Ectodermal cell (in vitro differentiated cells): ENCODE results near the gene CCDC78.
"Not testable (repeated sequence)": the region's sequence is repeated elsewhere in the genome, so short reads cannot be mapped to it uniquely, and the experiment has no call there.

Source experiments
- H3K27ac ChIP-seq: 2 replicates; pipeline ENCODE4 v1.7.0; 2013; ENCODE audit warnings: mild to moderate bottlenecking, low read depth, low read length; ENCODE audit not compliant: insufficient read depth, poor library complexity, severe bottlenecking
- H3K27me3 ChIP-seq: 2 replicates; pipeline ENCODE4 v1.7.0; 2013; ENCODE audit warnings: mild to moderate bottlenecking, low read length; ENCODE audit not compliant: insufficient read depth, control insufficient read depth, poor library complexity, severe bottlenecking
- H3K36me3 ChIP-seq: one replicate; pipeline ENCODE4 v1.7.0; 2013; ENCODE audit warnings: low read length; ENCODE audit not compliant: control insufficient read depth, insufficient read depth
- H3K4me1 ChIP-seq: one replicate; pipeline ENCODE4 v1.7.0; 2013; ENCODE audit warnings: low read length; ENCODE audit not compliant: control insufficient read depth, insufficient read depth
- H3K4me3 ChIP-seq: 2 replicates; pipeline ENCODE4 v1.7.0; 2013; ENCODE audit warnings: low read depth, low read length, control low read depth; ENCODE audit not compliant: insufficient read depth
- H3K9me3 ChIP-seq: 2 replicates; pipeline ENCODE4 v1.7.0; 2013; ENCODE audit warnings: mild to moderate bottlenecking, low read length, moderate library complexity; ENCODE audit not compliant: control insufficient read depth
- WGBS, 2 experiments: methylation state at CpG; one replicate each; pipeline ENCODE4 v1.1.7; 2013; ENCODE audit warnings: missing lambda C conversion rate in 2 of 2; 5-methylcytosine and 5-hydroxymethylcytosine counted together

The CCDC78 gene

GRCh38 chr16:716768-717325 is 9.4 kb downstream of the CCDC78 start:
- peaks cover 24% of the 10 kb centered on the region for H3K27me3 ChIP-seq
- WGBS, 2 experiments, result 85% methylated on average over 29 of the region's 29 CpGs
- no peaks in the 10 kb centered on the region for H3K36me3 ChIP-seq
- H3K4me1 ChIP-seq, result peaks cover 48% of the 10 kb centered on the region
- H3K27ac ChIP-seq, result peak overlapping the region; percentile 56
- H3K9me3 ChIP-seq, result no peaks in the 10 kb centered on the region
- peak overlapping the region; percentile 80 for H3K4me3 ChIP-seq

- Histone ChIP-seq H3K4me1 (peaks cover 49% of the 10 kb centered on the region), H3K9me3 (no peaks in the 10 kb centered on the region), H3K27me3 (peaks cover 29% of the 10 kb centered on the region), H3K36me3 (no peaks in the 10 kb centered on the region), H3K27ac (peak overlapping the region; percentile 88), H3K4me3 (peak overlapping the region; percentile 80)
- 3 to 4% methylated on average over 12 of the region's 12 CpGs for WGBS, 2 experiments
These were observed 10.1 kb downstream of the CCDC78 start for GRCh38 chr16:716200-716568.

GRCh38 chr16:715477-716199 is 10.6 kb downstream of the CCDC78 start:
- no peaks in the 10 kb centered on the region for H3K9me3 ChIP-seq

GRCh38 chr16:714558-715476 is 11.4 kb downstream of the CCDC78 start, which contains the start of gene METRN:
Gene METRN (plus strand): TSS chr16:715118. CDS start chr16:715290, 172 bp downstream.
- Histone ChIP-seq H3K4me3 (peak within 1 kb of the TSS; percentile 80), H3K4me1 (peaks cover 58% of the 10 kb centered on the region)

More at GRCh38 chr16:715477-716199, 10.6 kb downstream of the CCDC78 start:
- Histone ChIP-seq H3K4me3 (peak overlapping the region; percentile 80), H3K27ac (peak overlapping the region; percentile 88), H3K27me3 (peaks cover 34% of the 10 kb centered on the region), H3K4me1 (peaks cover 55% of the 10 kb centered on the region), H3K36me3 (no peaks in the 10 kb centered on the region)
- 4 to 5% methylated on average over 74 of the region's 74 CpGs for WGBS, 2 experiments

GRCh38 chr16:714079-714478 is 12.2 kb downstream of the CCDC78 start:
- Histone ChIP-seq H3K27ac (no peak overlapping the region), H3K4me1 (peaks cover 57% of the 10 kb centered on the region), H3K9me3 (no peaks in the 10 kb centered on the region), H3K27me3 (peaks cover 45% of the 10 kb centered on the region), H3K36me3 (no peaks in the 10 kb centered on the region), H3K4me3 (no peak overlapping the region)
- 90% methylated on average over 11 of the region's 11 CpGs for WGBS, 2 experiments

More at GRCh38 chr16:714558-715476, 11.4 kb downstream of the CCDC78 start, which contains the start of gene METRN:
- WGBS, 2 experiments, result 9% methylated on average over 108 of the region's 108 CpGs
- Histone ChIP-seq H3K27ac (peak within 1 kb of the TSS; percentile 88), H3K27me3 (peaks cover 40% of the 10 kb centered on the region), H3K9me3 (no peaks in the 10 kb centered on the region), H3K36me3 (no peaks in the 10 kb centered on the region)

GRCh38 chr16:712740-713250 is 13.4 kb downstream of the CCDC78 start:
- H3K4me3 ChIP-seq, H3K36me3 ChIP-seq, H3K9me3 ChIP-seq, H3K27ac ChIP-seq: not testable (repeated sequence)
- WGBS, 2 experiments, result 46 to 53% methylated on average over 12 to 13 of the region's 13 CpGs
- peaks cover 58% of the 10 kb centered on the region for H3K27me3 ChIP-seq
- H3K4me1 ChIP-seq, result peaks cover 44% of the 10 kb centered on the region

GRCh38 chr16:711548-712320 is 14.5 kb downstream of the CCDC78 start:
- Histone ChIP-seq H3K4me3 (no peak overlapping the region), H3K4me1 (peaks cover 35% of the 10 kb centered on the region), H3K27ac (no peak overlapping the region), H3K27me3 (peaks cover 69% of the 10 kb centered on the region), H3K36me3 (no peaks in the 10 kb centered on the region), H3K9me3 (no peaks in the 10 kb centered on the region)
- WGBS, 2 experiments, result 18 to 21% methylated on average over 23 to 25 of the region's 25 CpGs

GRCh38 chr16:711084-711483 is 15.2 kb downstream of the CCDC78 start:
- H3K4me1 ChIP-seq, result peaks cover 36% of the 10 kb centered on the region
- H3K36me3 ChIP-seq, result no peaks in the 10 kb centered on the region
- H3K9me3 ChIP-seq, result no peaks in the 10 kb centered on the region
- no peak overlapping the region for H3K4me3 ChIP-seq
- no peak overlapping the region for H3K27ac ChIP-seq
- WGBS, 2 experiments, result 85 to 87% methylated on average over 12 of the region's 12 CpGs
- peaks cover 75% of the 10 kb centered on the region for H3K27me3 ChIP-seq

- Histone ChIP-seq H3K27ac (peak overlapping the region; percentile 89), H3K9me3 (no peaks in the 10 kb centered on the region), H3K27me3 (peaks cover 80% of the 10 kb centered on the region), H3K4me1 (peaks cover 36% of the 10 kb centered on the region), H3K36me3 (no peaks in the 10 kb centered on the region), H3K4me3 (no peak overlapping the region)
- 84 to 85% methylated on average over 21 of the region's 21 CpGs for WGBS, 2 experiments
These were observed 15.7 kb downstream of the CCDC78 start for GRCh38 chr16:710500-711075.
